ENCODE measurements around the gene VPS35L. TPM values are rescaled to one million over a fixed set of nuclear protein-coding genes. Genes with fewer than 3 reads are reported as not detected.

Gene VPS35L
- total RNA-seq, 1 experiment from 2014 or later = 14.2 TPM

DNA sequence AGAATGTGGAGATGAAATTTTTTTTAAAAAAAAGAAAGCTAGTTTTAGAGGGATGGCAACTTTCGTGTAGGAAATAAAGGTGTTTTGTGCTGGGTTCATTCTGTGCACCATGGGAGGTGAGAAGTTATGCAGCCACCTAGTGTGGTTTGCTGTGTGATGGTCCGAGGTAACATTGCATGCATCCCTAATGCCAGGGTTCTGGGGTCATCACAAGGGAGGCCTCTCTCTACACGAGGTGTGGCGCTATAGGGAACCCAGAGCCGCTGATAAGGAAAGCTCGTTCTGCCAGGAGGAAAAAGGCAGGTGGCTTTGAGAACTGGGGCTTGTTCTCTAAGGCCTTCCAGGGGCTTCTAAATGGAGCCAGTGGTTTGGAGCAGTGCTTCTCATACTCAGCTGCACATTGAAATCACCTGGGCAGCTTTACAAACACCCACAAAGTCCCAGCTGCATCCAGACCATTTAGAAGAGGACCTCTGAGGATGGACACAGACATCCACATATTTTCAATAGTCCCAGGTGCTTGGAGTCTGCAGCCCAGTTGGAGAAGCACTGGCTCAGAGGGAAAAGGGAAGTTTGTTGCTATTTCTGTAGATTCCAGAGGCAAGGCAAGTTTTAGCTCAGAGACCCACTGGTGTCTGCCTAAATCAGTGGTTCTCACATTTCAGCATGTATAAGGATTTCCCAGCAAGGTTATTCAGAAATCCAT is 43.5 kb downstream of the VPS35L start:
- no peak overlapping the region for H3K4me3 Mint-ChIP-seq (ENCODE audit: low read depth, unreplicated experiment)
- peaks cover 9% of the 10 kb centered on the region for H3K36me3 Mint-ChIP-seq (ENCODE audit: insufficient read depth, unreplicated experiment)
- CTCF ChIA-PET = interaction anchor here (0.6 to 3.8 kb wide), 5 partner anchors 10 to 630 kb away, joined by 3 to 15 read pairs (median 4); no protein-coding TSS in a partner anchor
- BruUV-seq (replicated peaks) = no TSS peak
- TF ChIP-seq, protein P1, sequence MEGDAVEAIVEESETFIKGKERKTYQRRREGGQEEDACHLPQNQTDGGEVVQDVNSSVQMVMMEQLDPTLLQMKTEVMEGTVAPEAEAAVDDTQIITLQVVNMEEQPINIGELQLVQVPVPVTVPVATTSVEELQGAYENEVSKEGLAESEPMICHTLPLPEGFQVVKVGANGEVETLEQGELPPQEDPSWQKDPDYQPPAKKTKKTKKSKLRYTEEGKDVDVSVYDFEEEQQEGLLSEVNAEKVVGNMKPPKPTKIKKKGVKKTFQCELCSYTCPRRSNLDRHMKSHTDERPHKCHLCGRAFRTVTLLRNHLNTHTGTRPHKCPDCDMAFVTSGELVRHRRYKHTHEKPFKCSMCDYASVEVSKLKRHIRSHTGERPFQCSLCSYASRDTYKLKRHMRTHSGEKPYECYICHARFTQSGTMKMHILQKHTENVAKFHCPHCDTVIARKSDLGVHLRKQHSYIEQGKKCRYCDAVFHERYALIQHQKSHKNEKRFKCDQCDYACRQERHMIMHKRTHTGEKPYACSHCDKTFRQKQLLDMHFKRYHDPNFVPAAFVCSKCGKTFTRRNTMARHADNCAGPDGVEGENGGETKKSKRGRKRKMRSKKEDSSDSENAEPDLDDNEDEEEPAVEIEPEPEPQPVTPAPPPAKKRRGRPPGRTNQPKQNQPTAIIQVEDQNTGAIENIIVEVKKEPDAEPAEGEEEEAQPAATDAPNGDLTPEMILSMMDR (IDR thresholded peaks at IDR 0.05; ENCODE audit: unreplicated experiment) = no peak
- no peaks in the 10 kb centered on the region for H3K27me3 Mint-ChIP-seq (ENCODE audit: unreplicated experiment)
- peaks cover 31% of the 10 kb centered on the region for H3K4me1 Mint-ChIP-seq (ENCODE audit: low read depth, unreplicated experiment)
- H3K9me3 Mint-ChIP-seq (ENCODE audit: low read depth, unreplicated experiment) = no peaks in the 10 kb centered on the region
- intact Hi-C loops (cut with micrococcal nuclease; ENCODE audit: unreplicated experiment) = loop anchor here (10.0 kb wide), 1 partner anchor 686 kb away; no protein-coding TSS in a partner anchor
- no peak for DNase-seq
- no peak overlapping the region for H3K27ac Mint-ChIP-seq (ENCODE audit: unreplicated experiment)

DNA sequence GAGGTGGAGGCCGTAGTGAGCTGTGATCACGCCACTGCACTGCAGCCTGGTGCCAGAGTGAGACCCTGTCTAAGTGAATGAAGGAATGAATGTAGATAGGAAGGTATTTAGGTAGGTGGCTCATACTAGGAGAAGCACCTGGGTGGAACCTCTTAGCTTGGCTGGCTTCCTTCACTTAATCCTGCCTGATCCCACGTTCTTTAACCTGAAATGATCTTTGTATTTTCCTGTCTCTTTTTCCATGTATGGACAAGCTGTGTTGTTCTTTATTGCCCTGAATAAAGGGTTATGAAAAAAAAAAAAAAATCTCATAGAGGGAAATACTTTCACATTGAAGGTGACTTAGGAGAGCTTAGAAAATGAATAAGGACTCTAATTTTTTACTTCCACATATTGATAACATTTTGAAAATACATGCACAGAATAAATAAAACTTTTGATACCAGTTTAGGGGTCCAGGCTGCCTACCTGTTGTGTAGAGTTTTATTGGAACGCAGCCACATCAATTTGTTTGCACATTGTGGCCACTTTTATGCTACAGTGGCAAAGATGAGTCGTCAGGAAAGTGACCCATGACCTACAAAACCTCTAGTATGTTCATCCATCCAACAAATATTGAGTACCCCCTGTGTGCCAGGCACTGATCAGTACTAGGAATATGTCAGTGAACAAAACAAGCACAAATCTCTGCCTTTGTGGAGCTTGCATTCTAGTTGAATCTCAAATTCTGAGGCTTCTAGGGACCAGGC is 44.6 kb downstream of the VPS35L start:
- Mint-ChIP-seq H3K4me3 (ENCODE audit: low read depth, unreplicated experiment) (no peak overlapping the region), H3K4me1 (ENCODE audit: low read depth, unreplicated experiment) (peaks cover 23% of the 10 kb centered on the region), H3K27me3 (ENCODE audit: unreplicated experiment) (no peaks in the 10 kb centered on the region), H3K9me3 (ENCODE audit: low read depth, unreplicated experiment) (peaks cover 2% of the 10 kb centered on the region), H3K36me3 (ENCODE audit: insufficient read depth, unreplicated experiment) (peaks cover 5% of the 10 kb centered on the region), H3K27ac (ENCODE audit: unreplicated experiment) (no peak overlapping the region)
- no peak for DNase-seq
- TF ChIP-seq, protein P1 (IDR thresholded peaks at IDR 0.05; ENCODE audit: unreplicated experiment) = no peak
- CTCF ChIA-PET = interaction anchor here (0.6 to 3.8 kb wide), 4 partner anchors 16 to 307 kb away, joined by 4 to 41 read pairs (median 11); partner anchors contain the start of gene GPRC5B
- intact Hi-C loops (cut with micrococcal nuclease; ENCODE audit: unreplicated experiment) = loop anchor here (5.0 to 10.0 kb wide), 3 partner anchors 117 to 785 kb away; partner anchors contain the start of genes IQCK and KNOP1
- BruUV-seq (replicated peaks) = no TSS peak

DNA sequence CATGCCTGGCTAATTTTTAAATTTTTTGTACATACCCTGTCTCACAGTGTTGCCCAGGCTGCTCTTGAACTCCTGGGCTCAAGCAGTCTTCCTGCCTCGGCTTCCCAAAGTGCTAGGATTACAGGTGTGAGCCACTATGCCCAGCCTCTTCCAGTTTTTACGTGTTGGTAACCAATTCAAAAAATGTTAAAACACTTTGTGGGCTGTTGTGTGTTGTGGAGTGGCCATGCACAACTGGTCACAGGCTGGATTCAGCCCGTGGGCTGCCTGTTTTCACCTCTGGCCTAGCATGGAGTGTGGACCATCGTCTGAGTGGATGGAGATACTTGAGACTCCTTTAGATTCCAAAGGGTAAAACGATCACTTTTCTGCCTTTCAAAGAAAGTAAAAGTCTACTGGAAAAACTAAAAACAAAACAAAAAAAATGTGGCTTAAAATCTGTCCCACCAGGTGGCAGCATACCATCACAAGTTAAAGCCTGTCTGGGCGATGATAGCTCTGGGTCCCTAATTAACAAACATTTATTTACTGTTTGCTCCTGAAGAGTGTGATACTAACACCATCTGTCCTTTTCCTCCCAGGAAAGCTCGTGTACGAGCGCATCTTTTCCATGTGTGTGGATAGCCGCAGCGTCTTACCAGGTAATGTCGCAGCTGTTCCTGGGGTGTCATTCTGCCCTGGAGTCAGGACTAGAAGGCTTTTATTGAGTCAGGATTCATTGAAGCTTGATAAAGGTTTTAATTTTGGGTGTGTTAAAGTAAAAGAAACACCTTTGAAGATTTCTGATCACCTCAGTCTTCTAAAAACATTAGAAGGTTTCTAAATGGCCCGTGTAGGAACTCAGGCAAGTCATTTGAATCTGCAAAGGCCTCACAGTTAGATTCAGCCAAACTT is 45.8 kb downstream of the VPS35L start:
- Mint-ChIP-seq H3K9me3 (ENCODE audit: low read depth, unreplicated experiment) (peaks cover 6% of the 10 kb centered on the region), H3K27ac (ENCODE audit: unreplicated experiment) (no peak overlapping the region), H3K4me3 (ENCODE audit: low read depth, unreplicated experiment) (no peak overlapping the region), H3K27me3 (ENCODE audit: unreplicated experiment) (no peaks in the 10 kb centered on the region), H3K36me3 (ENCODE audit: insufficient read depth, unreplicated experiment) (no peaks in the 10 kb centered on the region), H3K4me1 (ENCODE audit: low read depth, unreplicated experiment) (peaks cover 21% of the 10 kb centered on the region)
- CTCF ChIA-PET = interaction anchor here (0.7 to 2.5 kb wide), 11 partner anchors 9 to 306 kb away, joined by 3 to 41 read pairs (median 4); partner anchors contain the start of gene GPRC5B
- DNase-seq = peak; percentile 60
- intact Hi-C loops (cut with micrococcal nuclease; ENCODE audit: unreplicated experiment) = loop anchor here (1.0 to 10.0 kb wide), 3 partner anchors 116 to 783 kb away; partner anchors contain the start of genes IQCK and KNOP1
- BruUV-seq (replicated peaks) = no TSS peak
- TF ChIP-seq, protein P1 (IDR thresholded peaks at IDR 0.05; ENCODE audit: unreplicated experiment) = peak; percentile 64

DNA sequence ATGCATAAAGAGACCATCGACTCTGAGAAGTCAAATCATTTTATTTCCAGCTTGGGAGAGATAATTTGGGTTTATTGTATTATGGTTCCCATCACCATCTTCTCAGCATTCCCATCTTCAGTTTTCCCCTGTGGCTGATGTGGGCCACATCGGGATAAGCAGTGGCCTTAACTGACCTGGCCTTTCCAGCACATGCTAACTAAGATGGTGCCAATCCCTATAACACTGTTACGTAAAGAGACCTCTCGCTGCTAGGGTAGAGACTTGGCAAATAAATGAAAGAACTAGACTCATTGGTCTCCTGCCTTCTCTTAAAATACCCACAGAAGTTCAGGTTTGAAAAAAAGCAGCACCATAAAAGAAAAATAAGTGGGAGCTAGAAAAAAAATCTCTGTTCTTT is 49.4 kb downstream of the VPS35L start:
- H3K4me1 Mint-ChIP-seq (ENCODE audit: low read depth, unreplicated experiment) = peaks cover 18% of the 10 kb centered on the region
- no peak for DNase-seq
- H3K27me3 Mint-ChIP-seq (ENCODE audit: unreplicated experiment) = no peaks in the 10 kb centered on the region
- intact Hi-C loops (cut with micrococcal nuclease; ENCODE audit: unreplicated experiment) = loop anchor here (5.0 to 10.0 kb wide), 2 partner anchors 112 to 780 kb away; partner anchors contain the start of genes IQCK and KNOP1
- BruUV-seq (replicated peaks) = no TSS peak
- no peaks in the 10 kb centered on the region for H3K36me3 Mint-ChIP-seq (ENCODE audit: insufficient read depth, unreplicated experiment)
- TF ChIP-seq, protein P1 (IDR thresholded peaks at IDR 0.05; ENCODE audit: unreplicated experiment) = no peak
- CTCF ChIA-PET = no interaction called here
- no peak overlapping the region for H3K27ac Mint-ChIP-seq (ENCODE audit: unreplicated experiment)
- no peak overlapping the region for H3K4me3 Mint-ChIP-seq (ENCODE audit: low read depth, unreplicated experiment)
- peaks cover 6% of the 10 kb centered on the region for H3K9me3 Mint-ChIP-seq (ENCODE audit: low read depth, unreplicated experiment)

Data from Calu3 (cell line).